Progenitor cell of endocrine pancreas (in vitro differentiated cells): ENCODE measurements around the gene ENAH. TPM values are rescaled to one million over a fixed set of nuclear protein-coding genes. Genes with fewer than 3 reads are reported as not detected.
A peak's percentile ranks its signal among the peaks of the same experiment; 100 is the strongest.
"Not testable (repeated sequence)": the region's sequence is repeated elsewhere in the genome, so short reads cannot be mapped to it uniquely, and the experiment has no call there.

Source experiments
- DNase-seq: peaks from one replicate; pipeline ENCODE4 v3.0.0; 2021; ENCODE audit warnings: low spot score; ENCODE audit not compliant: unreplicated experiment
- H3K27ac Mint-ChIP-seq: 2 replicates; pipeline ENCODE4 v1.8.0; 2021; ENCODE audit warnings: mild to moderate bottlenecking, moderate library complexity, mixed read lengths
- H3K27me3 Mint-ChIP-seq: 2 replicates; pipeline ENCODE4 v1.8.0; 2021; ENCODE audit warnings: mixed read lengths
- H3K36me3 Mint-ChIP-seq: 2 replicates; pipeline ENCODE4 v1.8.0; 2022; ENCODE audit warnings: mixed read lengths; ENCODE audit not compliant: insufficient read depth
- H3K4me1 Mint-ChIP-seq: 2 replicates; pipeline ENCODE4 v1.8.0; 2021; ENCODE audit warnings: low read depth, mixed read lengths
- H3K4me3 Mint-ChIP-seq: 2 replicates; pipeline ENCODE4 v1.8.0; 2021; ENCODE audit warnings: low read depth, mild to moderate bottlenecking, moderate library complexity, mixed read lengths
- H3K9me3 Mint-ChIP-seq: 2 replicates; pipeline ENCODE4 v1.8.0; 2021; ENCODE audit warnings: low read depth, mixed read lengths
- CTCF ChIP-seq: fragments of 200-600 bp; sonication (generic); IDR thresholded peaks from one replicate; pipeline ENCODE4 v1.5.0; 2021; ENCODE audit warnings: antibody characterized with exemption, mild to moderate bottlenecking; ENCODE audit not compliant: unreplicated experiment
- total RNA-seq: library from RNA; stranded (reverse); gene quantifications from 2 replicates; pipeline ENCODE4 v1.2.1, GENCODE V29; 2021

Gene ENAH
- total RNA-seq, 1 donor from 2014 or later, result 217 TPM

- H3K27ac Mint-ChIP-seq, result peak overlapping the region; percentile 29
- H3K36me3 Mint-ChIP-seq, result peaks cover 26% of the 10 kb centered on the region
- no peaks in the 10 kb centered on the region for H3K27me3 Mint-ChIP-seq
- H3K9me3 Mint-ChIP-seq, result no peaks in the 10 kb centered on the region
- H3K4me1 Mint-ChIP-seq, result no peaks in the 10 kb centered on the region
- no peak for DNase-seq
- no peak for TF ChIP-seq CTCF
- H3K4me3 Mint-ChIP-seq, result no peak overlapping the region
Observed at GRCh38 chr1:225517697-225518096, 135.2 kb downstream of the ENAH start.

- Mint-ChIP-seq H3K4me1 (no peaks in the 10 kb centered on the region), H3K27me3 (no peaks in the 10 kb centered on the region), H3K36me3 (peaks cover 26% of the 10 kb centered on the region), H3K9me3 (no peaks in the 10 kb centered on the region), H3K4me3 (no peak overlapping the region), H3K27ac (peak overlapping the region; percentile 29)
- no peak for TF ChIP-seq CTCF
- no peak for DNase-seq
Observed at GRCh38 chr1:225517221-225517620, 135.7 kb downstream of the ENAH start.

GRCh38 chr1:225514671-225515081 lies 138.2 kb downstream of the ENAH start:
- DNase-seq, result no peak
- no peak overlapping the region for H3K27ac Mint-ChIP-seq
- no peak overlapping the region for H3K4me3 Mint-ChIP-seq
- TF ChIP-seq CTCF, result no peak
- peaks cover under 1% of the 10 kb centered on the region for H3K4me1 Mint-ChIP-seq
- no peaks in the 10 kb centered on the region for H3K9me3 Mint-ChIP-seq
- peaks cover 27% of the 10 kb centered on the region for H3K36me3 Mint-ChIP-seq
- no peaks in the 10 kb centered on the region for H3K27me3 Mint-ChIP-seq

- H3K4me1 Mint-ChIP-seq, DNase-seq, H3K9me3 Mint-ChIP-seq, H3K4me3 Mint-ChIP-seq, H3K27me3 Mint-ChIP-seq: not testable (repeated sequence)
- peaks cover 20% of the 10 kb centered on the region for H3K36me3 Mint-ChIP-seq
- H3K27ac Mint-ChIP-seq, result peak overlapping the region; percentile 63
Observed at GRCh38 chr1:225513576-225513975, 139.3 kb downstream of the ENAH start.

- Mint-ChIP-seq H3K27me3 (no peaks in the 10 kb centered on the region), H3K4me1 (peaks cover 8% of the 10 kb centered on the region), H3K27ac (peak overlapping the region; percentile 3), H3K36me3 (peaks cover 14% of the 10 kb centered on the region), H3K4me3 (no peak overlapping the region), H3K9me3 (no peaks in the 10 kb centered on the region)
- no peak for TF ChIP-seq CTCF
- no peak for DNase-seq
Observed at GRCh38 chr1:225511828-225512381, 141.0 kb downstream of the ENAH start.

GRCh38 chr1:225510740-225511139 lies 142.2 kb downstream of the ENAH start:
- H3K4me3 Mint-ChIP-seq, H3K4me1 Mint-ChIP-seq, H3K27me3 Mint-ChIP-seq, H3K9me3 Mint-ChIP-seq, DNase-seq, H3K27ac Mint-ChIP-seq: not testable (repeated sequence)
- H3K36me3 Mint-ChIP-seq, result peaks cover 17% of the 10 kb centered on the region
